SU-DHL-6 (cell line): Measurements from ENCODE around the gene POLG2.
"Not testable (repeated sequence)": the region's sequence is repeated elsewhere in the genome, so short reads cannot be mapped to it uniquely, and the experiment has no call there.

Experiments used
- H2AFZ ChIP-seq: fragments of 200-600 bp; sonication (generic); 2 replicates; pipeline ENCODE4 v1.6.1; 2014; ENCODE audit warnings: low read depth, mild to moderate bottlenecking, moderate library complexity, mixed read lengths, antibody characterized with exemption, low read length; ENCODE audit not compliant: severe bottlenecking
- H3F3A ChIP-seq: fragments of 200-600 bp; shearing (Covaris generic); 2 replicates; pipeline ENCODE4 v1.6.0; 2016; ENCODE audit warnings: antibody characterized with exemption, mild to moderate bottlenecking; ENCODE audit not compliant: insufficient read depth
- H3K27ac ChIP-seq: fragments of 200-600 bp; sonication (generic); 2 replicates; pipeline ENCODE4 v1.5.1; 2016; ENCODE audit warnings: low read depth, mild to moderate bottlenecking, low read length, moderate library complexity, mixed read lengths
- H3K27me3 ChIP-seq: fragments of 200-600 bp; sonication (generic), shearing (Covaris generic); 2 replicates; pipeline ENCODE4 v1.6.0; 2014; ENCODE audit warnings: mild to moderate bottlenecking, low read length
- H3K36me3 ChIP-seq: fragments of 200-600 bp; sonication (generic); 2 replicates; pipeline ENCODE4 v1.6.1; 2014; ENCODE audit warnings: mild to moderate bottlenecking, low read length, mixed read lengths
- H3K4me2 ChIP-seq: fragments of 300-600, 200-600 bp; shearing (Covaris generic), sonication (generic); 2 replicates; pipeline ENCODE4 v1.6.0; 2014; ENCODE audit warnings: low read length, low read depth, mild to moderate bottlenecking; ENCODE audit not compliant: poor library complexity, severe bottlenecking
- H3K4me3 ChIP-seq: fragments of 200-600 bp; sonication (generic); 2 replicates; pipeline ENCODE4 v1.5.1; 2014; ENCODE audit warnings: antibody characterized with exemption, low read length, mild to moderate bottlenecking, mixed read lengths; ENCODE audit not compliant: insufficient read depth, poor library complexity, severe bottlenecking
- H3K79me2 ChIP-seq: fragments of 200-600 bp; sonication (generic); 2 replicates; pipeline ENCODE4 v1.6.1; 2014; ENCODE audit warnings: mild to moderate bottlenecking, low read length, moderate library complexity; ENCODE audit not compliant: insufficient read depth
- H3K9ac ChIP-seq: fragments of 200-600 bp; sonication (generic); 2 replicates; pipeline ENCODE4 v1.7.0; 2014; ENCODE audit warnings: mild to moderate bottlenecking, low read length
- H3K9me2 ChIP-seq: fragments of 200-600 bp; sonication (generic); replicated peaks from 2 replicates; pipeline ENCODE4 v1.6.1; 2014; ENCODE audit warnings: low read length; ENCODE audit not compliant: insufficient read depth
- H3K9me3 ChIP-seq: fragments of 200-600 bp; sonication (generic); 2 replicates; pipeline ENCODE4 v1.6.1; 2014; ENCODE audit warnings: low read length, mixed read lengths; ENCODE audit not compliant: insufficient read depth
- H4K20me1 ChIP-seq: fragments of 200-600 bp; sonication (generic); 2 replicates; pipeline ENCODE4 v1.6.1; 2014; ENCODE audit warnings: low read depth, mild to moderate bottlenecking, antibody characterized with exemption, low read length, moderate library complexity, mixed read lengths
- CTCF ChIP-seq: fragments of 200-600 bp; sonication (generic); IDR thresholded peaks from one replicate; pipeline ENCODE4 v1.5.1; 2017; ENCODE audit warnings: antibody characterized with exemption, mild to moderate bottlenecking, low read length, moderate library complexity; ENCODE audit not compliant: insufficient read depth, poor library complexity, severe bottlenecking
- EZH2phosphoT487 ChIP-seq: fragments of 200-600 bp; sonication (generic), shearing (Covaris generic); conservative IDR thresholded peaks from 2 replicates; pipeline ENCODE4 v1.6.1; 2018; ENCODE audit warnings: mild to moderate bottlenecking, antibody characterized with exemption, low read length, moderate library complexity, mixed read lengths

The POLG2 gene

GRCh38 chr17:64498308-64499203 is 1.7 kb upstream of the POLG2 start:
- TF ChIP-seq EZH2phosphoT487 (no peak), CTCF (no peak)
- H3K27ac ChIP-seq = peak overlapping the region; percentile 90
- H2AFZ ChIP-seq = no peak overlapping the region
- no peaks in the 10 kb centered on the region for H3K27me3 ChIP-seq
- peak overlapping the region; percentile 95 for H3K4me2 ChIP-seq
- peaks cover 40% of the 10 kb centered on the region for H4K20me1 ChIP-seq
- peaks cover 47% of the 10 kb centered on the region for H3K36me3 ChIP-seq
- no peak overlapping the region for H3K9ac ChIP-seq
- no peaks in the 10 kb centered on the region for H3K9me3 ChIP-seq
- no peak overlapping the region for H3K4me3 ChIP-seq
- no peaks in the 10 kb centered on the region for H3K9me2 ChIP-seq
- peaks cover 80% of the 10 kb centered on the region for H3F3A ChIP-seq
- H3K79me2 ChIP-seq = peaks cover 61% of the 10 kb centered on the region

- TF ChIP-seq CTCF = no peak
- Histone ChIP-seq H3K9me3 (no peaks in the 10 kb centered on the region), H3K9me2 (no peaks in the 10 kb centered on the region), H3K9ac (peak overlapping the region; percentile 85), H3K36me3 (peaks cover 41% of the 10 kb centered on the region), H3F3A (peaks cover 79% of the 10 kb centered on the region), H3K27ac (peak overlapping the region; percentile 90), H4K20me1 (peaks cover 31% of the 10 kb centered on the region), H3K79me2 (peaks cover 56% of the 10 kb centered on the region), H3K4me3 (peak overlapping the region; percentile 95), H3K4me2 (peak overlapping the region; percentile 95), H2AFZ (no peak overlapping the region), H3K27me3 (no peaks in the 10 kb centered on the region)
Measured at GRCh38 chr17:64497565-64498035, 746 bp upstream of the POLG2 start.

DNA sequence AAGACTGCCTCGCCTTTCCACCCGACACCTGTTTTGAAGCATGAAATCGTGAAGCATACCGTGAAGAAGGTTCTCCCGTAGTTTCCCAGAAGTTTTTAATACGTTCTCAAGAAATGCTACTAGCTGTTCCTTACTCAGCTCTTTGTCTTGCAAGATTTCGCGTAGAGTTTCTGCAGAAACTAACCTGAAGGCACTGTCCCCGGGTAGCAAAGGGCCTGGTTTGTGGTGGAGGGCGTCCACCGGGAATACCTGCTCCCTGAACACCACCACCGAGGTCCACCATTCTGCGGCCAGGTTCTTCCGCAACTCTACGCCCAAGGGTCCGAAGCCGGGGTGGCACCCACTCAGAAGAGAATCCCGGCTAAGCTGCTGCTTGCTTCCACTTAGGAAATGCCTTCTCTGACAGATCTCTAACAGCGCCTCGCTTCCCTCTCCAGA is 487 bp downstream of the POLG2 start:
- Histone ChIP-seq H3K4me2 (peak overlapping the region; percentile 95), H3F3A (peaks cover 74% of the 10 kb centered on the region), H3K4me3 (peak overlapping the region; percentile 95), H2AFZ (peak overlapping the region; percentile 10), H3K9me2 (no peaks in the 10 kb centered on the region), H3K27ac (peak overlapping the region; percentile 90), H3K27me3 (no peaks in the 10 kb centered on the region), H3K9ac (peak overlapping the region; percentile 85), H3K79me2 (peaks cover 46% of the 10 kb centered on the region), H4K20me1 (peaks cover 19% of the 10 kb centered on the region; the same call in 1 of the 2 replicates), H3K9me3 (no peaks in the 10 kb centered on the region), H3K36me3 (peaks cover 41% of the 10 kb centered on the region)
- no peak for TF ChIP-seq CTCF
- no peak for TF ChIP-seq EZH2phosphoT487

- H3K27me3 ChIP-seq, H3K27ac ChIP-seq, H2AFZ ChIP-seq, H3K9me3 ChIP-seq, H3K9me2 ChIP-seq, H4K20me1 ChIP-seq: not testable (repeated sequence)
- H3K36me3 ChIP-seq = peaks cover 31% of the 10 kb centered on the region
- peaks cover 63% of the 10 kb centered on the region for H3F3A ChIP-seq
- H3K4me2 ChIP-seq = peak overlapping the region; percentile 95
- H3K9ac ChIP-seq = peak overlapping the region; percentile 85
- H3K79me2 ChIP-seq = peaks cover 35% of the 10 kb centered on the region
- peak overlapping the region; percentile 95 for H3K4me3 ChIP-seq
Measured at GRCh38 chr17:64495300-64495699, 1.6 kb downstream of the POLG2 start.
